HG02943 (cell line): Measurements from ENCODE around the gene SIN3A.
"Not testable (repeated sequence)": the region's sequence is repeated elsewhere in the genome, so short reads cannot be mapped to it uniquely, and the experiment has no call there.

Source experiments
- ATAC-seq: cut with Tn5 transposase; IDR thresholded peaks from one replicate; pipeline ENCODE4 v1.9.1; 2021; ENCODE audit warnings: mild to moderate bottlenecking, low read depth, moderate library complexity; ENCODE audit not compliant: unreplicated experiment

SIN3A gene

DNA sequence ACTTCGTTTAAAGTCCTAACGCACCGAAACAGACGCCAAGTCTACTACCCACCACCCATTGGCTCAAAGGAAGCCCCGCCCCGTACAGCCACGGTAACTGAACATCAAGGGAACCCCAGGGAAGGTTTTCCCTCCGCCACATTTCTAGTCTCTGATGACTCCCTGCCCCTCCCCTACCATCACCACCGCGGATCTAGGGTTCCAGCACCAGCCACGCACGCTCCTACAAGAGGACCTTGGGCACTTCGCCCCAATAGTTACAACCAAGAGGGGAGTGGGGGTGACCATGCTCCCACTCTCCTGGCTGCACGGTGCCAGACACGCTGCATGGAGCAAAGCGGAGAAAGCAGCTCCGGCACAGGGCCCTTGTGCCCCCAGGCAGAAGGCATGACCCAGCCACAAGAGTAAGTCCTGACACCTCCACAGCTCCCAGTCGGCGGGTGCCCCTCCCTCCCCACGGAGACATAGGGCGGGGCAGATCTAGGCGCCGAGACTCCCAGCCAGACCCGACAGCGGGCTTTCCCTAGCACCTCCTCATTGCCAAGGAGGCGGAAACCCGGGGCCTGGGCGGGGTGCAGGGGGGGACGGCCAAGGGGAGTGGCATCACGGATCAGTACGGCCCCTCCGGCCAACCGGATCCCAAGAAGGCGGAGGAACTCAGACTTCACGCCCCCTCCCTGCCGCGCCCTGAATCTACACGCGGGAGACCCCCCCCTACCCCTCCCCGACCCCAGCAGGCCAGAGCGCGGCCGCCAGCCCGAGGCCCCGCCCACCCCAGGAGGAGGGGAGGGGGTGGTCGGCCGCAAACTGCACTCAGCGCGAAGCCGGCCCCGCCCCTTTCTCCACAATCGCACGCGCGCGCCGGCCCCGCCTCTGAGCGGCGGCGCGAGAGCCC lies 936 bp downstream of the SIN3A start:
- no peak for ATAC-seq

DNA sequence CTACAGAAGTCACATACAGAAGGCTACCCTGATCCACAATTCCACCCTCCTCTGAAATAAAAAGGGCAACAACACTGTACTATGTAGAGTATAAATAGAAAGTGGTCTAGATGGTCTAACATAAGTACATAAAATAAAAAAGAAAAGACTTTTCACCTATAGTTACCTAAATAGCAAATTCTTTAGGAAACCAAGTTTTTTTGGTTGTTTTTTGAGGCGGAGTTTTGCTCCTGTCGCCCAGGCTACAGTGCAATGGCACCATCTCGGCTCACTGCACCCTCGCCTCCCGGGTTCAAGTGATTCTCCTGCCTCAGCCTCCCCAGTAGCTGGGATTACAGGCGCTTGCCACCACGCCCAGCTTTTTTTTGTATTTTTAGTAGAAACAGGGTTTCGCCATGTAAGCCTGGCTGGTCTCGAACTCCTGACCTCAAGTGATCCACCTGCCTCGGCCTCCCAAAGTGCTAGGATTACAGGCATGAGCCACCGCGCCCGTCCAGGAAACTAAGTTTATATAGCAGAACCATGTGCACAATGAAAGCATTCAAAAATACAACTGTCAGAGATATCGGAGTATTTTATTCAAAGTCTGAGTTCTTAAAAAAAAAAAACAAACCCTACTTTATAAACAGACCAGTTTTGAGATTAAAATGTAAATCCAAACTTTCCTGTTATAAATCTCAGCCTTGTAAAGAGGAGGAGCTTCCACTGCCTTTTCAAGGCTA lies 1.7 kb downstream of the SIN3A start:
- ATAC-seq: no peak

DNA sequence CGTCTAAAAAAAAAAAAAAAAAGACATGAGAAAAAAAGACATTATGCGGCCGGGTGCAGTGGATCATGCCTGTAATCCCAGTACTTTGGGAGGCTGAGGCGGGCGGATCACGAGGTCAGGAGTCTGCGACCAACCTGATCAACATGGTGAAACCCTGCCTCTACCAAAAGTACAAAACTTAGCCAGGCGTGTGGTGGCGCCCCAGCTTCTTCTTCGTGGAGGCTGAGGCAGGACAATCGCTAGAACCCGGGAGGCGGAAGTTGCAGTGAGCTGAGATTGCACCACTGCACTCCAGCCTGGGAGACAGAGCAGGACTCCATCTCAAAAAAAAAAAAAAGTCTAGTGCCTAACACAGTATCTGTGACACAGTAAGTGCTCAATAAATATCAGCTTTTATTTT lies 3.3 kb downstream of the SIN3A start:
- ATAC-seq: not testable (repeated sequence)

DNA sequence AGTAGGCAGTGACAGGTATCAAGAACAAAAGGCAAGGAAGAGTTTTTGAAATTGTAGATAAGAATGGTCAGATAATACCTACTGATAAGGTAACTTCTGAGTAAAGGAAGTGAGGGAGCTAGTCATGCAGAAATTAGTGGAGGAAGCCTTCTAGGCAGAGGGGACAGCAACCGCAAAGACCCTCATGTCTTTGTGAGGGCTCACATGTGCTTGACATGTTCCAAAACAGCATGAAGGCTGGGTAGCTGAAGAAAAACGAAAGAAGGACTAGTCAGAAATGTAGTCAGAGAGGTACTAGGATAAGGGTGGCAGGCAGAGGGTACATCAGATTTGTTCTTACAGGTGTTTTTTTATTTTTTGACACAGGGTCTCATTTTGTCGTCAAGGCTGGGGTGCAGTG lies 5.3 kb downstream of the SIN3A start:
- no peak for ATAC-seq

DNA sequence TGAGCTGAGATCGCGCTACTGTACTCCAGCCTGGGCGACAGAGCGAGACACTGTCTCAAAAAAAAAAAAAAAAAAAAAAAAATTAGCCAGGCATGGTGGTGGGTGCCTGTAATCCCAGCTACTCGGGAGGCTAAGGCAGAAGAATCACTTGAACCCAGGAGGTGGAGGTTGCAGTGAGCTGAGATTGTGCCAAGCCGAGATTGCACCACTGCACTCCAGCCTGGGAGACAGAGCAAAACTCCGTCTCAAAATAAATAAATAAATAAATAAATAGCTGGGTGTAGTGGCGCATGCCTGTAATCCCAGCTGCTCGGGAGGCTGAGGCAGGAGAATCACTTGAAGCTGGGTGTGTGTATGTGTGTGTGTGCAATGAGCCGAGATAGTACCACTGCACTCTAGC lies 6.2 kb downstream of the SIN3A start:
- not testable (repeated sequence) for ATAC-seq

DNA sequence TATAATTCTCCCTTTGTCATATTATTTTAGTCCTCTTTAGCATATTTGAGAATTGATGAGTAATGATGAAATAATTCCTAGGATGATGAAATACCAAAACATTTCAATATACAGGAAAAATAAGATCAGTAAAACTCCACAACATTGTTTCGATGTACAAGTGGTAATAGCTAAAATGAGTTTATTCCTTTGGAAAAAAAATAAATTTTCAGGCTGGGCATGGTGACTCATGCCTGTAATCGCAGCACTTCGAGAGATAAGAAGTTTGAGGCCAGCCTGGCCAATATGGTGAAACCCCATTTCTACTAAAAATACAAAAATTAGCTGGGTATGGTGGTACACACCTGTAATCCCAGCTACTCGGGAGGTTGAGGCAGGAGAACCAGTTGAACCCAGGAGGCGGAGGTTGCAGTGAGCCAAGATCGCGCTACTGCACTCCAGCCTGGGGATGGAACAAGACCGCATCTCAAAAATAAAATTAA lies 7.5 kb downstream of the SIN3A start:
- ATAC-seq: not testable (repeated sequence)

DNA sequence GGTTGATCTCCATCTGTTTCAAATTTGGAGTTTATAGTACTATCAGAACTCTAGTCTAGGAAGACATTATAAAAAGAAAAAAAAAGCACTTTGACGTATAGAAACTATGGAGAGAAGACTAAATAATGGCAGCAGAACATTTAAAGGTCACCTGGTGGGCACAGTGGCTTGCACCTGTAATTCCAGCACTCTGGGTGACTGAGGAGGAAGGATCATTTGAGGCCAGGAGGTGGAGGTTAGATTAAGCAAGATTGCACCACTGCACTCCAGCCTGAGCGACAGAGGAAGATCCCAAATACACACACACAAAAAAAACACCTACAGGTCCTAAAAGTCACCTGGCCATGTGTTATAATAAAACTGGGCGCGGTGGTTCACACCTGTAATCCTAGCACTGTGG lies 13.8 kb downstream of the SIN3A start:
- ATAC-seq: no peak

DNA sequence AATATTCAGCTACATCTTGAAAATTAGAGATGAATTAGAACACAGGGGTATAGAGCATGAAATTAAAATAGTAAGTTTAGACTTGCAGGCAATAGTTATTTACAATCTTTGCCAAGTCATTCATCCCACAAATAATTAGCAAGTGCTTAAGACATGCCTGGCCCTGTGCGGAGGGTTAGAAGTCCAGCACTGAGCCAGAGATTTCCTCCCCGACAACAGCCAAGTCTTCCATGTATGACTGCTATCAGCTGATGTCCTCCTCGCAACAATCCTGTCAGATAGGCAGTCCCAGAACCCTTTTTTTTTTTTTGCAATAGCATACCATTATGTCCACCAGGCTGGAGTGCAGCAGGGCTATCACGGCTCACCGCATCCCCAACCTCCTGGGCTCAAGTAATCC lies 14.6 kb downstream of the SIN3A start:
- ATAC-seq: no peak

DNA sequence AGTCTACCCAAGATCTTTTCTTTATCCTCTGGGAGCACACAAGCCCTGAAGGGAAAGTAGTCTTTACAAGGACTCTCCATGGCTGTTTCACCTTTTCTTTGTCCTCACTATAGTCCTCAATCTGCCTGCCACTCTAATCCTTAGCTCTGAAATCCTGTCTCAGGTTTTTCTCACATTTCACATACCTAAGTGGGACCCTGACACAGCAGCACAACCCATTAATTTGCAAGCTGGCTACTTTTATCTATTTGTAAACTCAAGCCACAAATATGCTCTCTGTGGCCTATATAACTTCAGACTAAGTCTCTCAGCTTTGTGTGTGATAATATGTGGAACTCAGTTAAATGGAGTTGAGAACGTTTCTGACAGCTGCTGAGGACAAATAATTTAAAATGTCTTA lies 19.8 kb downstream of the SIN3A start:
- no peak for ATAC-seq

DNA sequence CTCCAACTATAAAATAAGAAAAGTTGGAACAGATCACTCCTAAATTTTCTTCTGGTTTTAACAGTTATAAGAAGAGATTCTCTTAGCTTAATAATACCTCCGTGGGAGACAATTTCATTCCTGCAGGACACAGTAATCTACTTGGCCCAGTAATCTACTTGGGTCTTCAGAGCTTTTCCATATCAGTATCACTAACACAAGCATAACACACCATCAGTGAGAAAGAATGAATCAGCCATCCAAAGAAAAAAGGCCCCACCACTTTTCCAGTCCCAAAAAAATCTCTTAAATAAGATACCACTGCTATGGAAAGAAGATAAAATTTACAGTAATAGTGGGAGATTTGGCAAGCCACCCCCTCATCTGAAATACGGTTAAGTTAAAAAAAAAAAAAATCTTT lies 20.2 kb downstream of the SIN3A start:
- no peak for ATAC-seq

DNA sequence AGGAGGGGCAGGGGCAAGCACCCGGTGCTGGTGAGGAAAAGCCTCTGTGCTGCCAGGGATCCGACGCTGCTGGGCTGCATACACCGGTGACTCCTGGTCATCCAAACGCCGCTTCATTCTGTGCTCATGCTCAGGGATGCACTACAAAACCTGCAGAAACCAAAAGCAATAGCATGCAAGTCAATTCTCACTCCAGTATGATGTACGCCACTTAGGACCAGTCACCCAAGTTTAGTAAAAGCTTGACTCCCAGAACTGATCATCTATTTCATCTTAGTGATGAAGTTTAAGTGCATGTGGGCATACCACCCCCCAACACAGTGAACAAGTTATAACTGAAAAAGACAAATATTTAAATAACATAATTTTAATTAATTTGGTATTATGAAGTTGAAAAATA lies 21.2 kb downstream of the SIN3A start:
- ATAC-seq: no peak

DNA sequence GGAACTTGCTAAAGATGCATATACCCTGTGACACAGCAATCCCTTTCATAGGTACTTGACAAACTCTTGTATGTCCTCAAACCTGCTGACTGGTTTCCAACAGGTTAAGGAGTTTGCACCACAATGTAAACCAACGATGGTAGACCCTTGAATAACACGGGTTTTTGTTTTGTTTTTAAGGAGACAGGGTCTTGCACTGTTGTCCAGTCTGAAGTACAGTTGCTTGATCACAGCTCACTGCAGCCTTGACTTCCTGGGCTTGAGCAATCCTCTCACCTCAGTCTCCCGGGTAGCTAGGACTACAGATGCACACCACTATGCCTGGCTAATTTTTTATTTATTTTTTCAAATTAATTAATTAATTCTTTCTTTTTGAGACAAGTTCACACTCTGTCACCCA lies 23.3 kb downstream of the SIN3A start:
- ATAC-seq: no peak

DNA sequence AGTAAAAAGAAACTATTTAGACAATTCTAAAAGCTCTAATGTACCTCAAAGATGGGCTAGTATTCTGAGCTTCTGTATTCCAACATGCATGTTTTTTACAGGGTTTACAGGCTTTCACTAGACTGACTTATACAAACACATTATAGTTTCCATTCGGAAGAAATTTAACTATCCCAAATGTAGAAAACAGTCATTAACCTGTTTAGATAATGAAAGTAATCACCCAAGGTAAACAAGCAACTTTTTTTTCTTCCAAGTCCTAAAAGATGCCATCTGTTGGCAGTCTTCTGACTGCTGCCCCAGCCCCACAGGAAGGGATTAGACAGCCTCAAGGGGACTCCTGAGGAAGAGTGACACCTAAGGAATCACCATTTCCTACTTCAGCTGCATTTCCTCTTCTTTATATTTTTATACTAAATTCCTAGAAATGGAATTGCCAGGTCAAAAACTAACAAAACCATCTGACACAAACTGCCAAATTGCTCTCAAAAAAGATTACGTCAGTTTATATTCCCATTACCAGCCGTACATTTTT lies 25.5 kb downstream of the SIN3A start:
- no peak for ATAC-seq

DNA sequence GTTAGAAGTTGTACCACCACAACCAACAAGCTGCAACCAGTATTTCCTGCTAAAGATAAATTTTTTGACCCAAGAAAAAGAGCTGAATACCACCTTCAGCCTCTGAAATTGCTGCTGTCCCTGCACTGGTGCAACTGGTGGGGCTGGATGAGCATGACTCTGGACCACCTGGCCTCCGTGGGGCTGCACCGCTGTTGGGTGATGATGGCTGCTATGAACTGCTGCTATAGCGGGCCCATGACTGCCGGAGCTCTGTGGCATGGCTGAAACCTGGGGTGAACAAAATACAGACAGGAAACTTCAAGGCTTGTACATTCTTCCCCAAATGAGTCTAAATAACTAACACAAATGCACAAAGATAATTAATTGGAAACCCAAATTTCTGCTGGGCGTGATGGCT lies 28.9 kb downstream of the SIN3A start:
- no peak for ATAC-seq

DNA sequence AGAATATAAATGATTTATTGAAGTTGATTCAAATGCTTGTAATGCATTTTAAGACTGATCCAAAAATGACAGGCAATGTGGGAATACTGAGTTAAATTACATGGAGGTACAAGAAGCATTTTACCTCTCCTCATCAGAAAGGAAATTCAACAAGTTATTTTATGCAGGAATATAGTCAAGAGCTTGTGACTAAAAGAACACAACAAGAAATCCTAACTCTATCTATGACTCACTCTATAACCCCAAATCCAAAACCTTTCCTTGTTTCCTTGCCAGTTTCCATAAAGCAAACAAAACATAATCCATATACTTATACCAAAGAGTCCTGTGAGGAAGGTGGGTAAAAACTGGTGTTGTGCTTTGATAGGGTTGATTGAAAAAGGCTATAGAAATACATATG lies 30.8 kb downstream of the SIN3A start:
- no peak for ATAC-seq

DNA sequence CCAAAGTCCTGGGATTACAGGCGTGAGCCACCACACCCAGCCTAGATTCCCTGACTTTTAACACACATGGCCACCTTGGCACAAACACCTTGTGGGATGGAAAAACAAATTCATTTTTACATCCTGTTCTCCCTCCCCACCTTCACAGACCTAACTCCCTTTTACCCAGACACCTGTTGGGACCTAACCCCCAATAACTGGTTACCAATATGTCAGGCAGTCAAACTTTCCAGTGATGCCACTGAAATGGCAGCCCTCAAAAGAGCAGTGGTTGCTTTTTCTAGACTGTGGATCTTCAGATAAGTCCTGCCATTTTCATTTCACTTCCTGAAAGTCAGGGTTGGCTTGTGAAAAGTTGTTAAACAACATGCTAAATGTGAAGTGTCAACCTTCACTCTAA lies 34.9 kb downstream of the SIN3A start:
- no peak for ATAC-seq

DNA sequence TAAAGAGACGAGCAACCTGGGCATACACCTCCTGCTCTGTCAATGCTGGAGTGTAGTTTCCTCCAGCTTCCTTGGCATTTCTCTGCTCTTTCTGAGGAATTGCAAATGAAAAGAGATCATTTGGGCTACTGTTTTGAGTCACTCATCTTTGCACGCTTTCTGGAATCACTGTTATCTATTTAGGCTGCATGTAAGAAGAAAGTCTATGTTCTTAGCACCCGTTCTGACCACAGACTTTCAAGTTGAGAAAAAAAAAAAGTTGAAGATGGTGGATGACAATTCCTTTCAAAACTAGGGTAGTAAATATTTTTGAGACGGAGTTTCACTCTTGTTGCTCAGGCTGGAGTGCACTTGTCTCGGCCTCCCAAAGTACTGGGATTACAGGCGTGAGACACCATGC lies 41.3 kb downstream of the SIN3A start:
- no peak for ATAC-seq

DNA sequence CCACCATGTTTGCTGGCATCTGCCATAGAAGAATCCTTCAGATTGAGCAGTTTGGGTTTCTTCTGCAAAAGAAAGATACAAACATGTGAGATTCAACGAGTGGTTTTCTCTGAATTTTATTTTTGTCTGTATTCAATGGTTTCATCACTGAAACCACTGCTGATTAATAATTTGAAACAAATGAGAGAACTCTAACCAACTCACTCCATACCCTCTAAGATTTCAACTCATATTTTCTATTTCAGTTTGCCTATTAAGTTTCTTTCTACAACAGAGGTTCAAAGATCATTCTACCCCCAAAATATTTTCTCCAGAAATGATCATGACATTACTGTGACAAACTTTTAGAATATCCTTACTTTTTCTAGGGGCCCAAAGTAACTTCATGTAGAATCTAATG lies 44.4 kb downstream of the SIN3A start:
- ATAC-seq: no peak

DNA sequence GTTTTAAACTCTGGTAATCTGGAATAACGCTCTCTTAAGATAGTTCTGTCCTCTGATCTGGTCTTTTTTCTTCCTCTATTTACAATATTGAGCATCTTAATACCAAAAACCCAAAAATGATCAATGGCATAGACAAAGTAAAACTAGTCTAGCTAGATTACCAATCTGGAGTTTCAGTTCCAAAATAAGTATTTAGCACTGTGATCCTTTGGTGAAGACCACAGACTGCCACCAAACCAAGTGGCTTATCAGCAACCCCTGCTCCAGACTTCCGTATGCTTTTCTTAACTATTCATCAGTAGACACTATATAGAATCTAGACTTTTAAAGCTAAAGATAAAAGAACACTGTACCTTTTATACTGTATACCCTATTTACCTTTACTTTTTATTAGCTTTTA lies 47.6 kb downstream of the SIN3A start:
- no peak for ATAC-seq

DNA sequence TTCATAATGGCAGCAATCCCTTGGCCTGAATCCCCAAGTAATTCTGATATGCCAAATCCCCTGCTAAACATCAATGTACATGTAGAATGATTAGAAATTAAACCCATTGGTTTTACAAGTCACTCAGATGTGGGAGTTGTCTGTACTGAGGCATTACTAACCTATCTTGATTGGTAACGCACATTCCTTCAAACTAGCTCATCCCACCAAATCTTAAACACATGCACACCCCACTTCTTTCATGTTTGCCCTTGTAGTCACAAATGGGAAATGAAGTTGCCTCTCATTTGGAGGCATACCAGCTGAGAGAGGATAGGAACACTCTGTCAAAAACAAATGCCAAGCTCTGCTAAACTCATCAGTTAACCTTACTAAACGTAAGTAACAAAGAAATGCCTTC lies 54.0 kb downstream of the SIN3A start:
- no peak for ATAC-seq

DNA sequence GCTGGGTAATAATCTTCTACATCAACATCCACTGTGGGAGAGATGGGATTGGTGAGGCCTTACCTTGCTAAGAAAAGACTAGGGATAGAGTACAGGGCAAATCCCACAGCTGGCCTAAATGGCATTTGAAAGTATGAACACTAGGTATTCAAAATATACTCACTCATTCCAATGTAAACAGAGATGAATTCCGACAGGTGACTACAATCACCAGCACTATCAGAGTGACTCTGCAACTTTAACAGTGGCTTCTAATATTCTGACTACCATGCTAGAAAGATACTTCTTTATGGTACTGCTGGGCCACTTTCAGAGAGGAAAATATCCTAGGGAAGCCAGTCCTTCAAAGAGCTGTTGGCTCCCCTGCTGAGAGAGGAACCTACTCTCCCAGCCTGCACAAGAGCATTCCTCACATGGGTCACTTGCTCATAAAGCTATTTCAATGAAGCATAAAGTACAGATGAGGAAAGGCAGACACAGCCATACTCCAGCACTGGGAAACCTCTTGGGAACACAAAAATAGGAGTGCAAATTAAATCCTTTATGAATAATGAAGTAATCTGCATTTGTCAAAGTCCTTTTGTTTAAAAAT lies 61.6 kb downstream of the SIN3A start:
- ATAC-seq: no peak
